Peyer's patch (tissue), 4 donors: ENCODE data around the gene METTL14. TPM values are rescaled to one million over a fixed set of nuclear protein-coding genes. Genes with fewer than 3 reads are reported as not detected.
A peak's percentile ranks its signal among the peaks of the same experiment; 100 is the strongest.

ENCODE experiments used
- DNase-seq, 3 donors: peaks; one replicate each; pipeline ENCODE4 v3.0.0-alpha.2; 2017 to 2019
- H3K27ac ChIP-seq, 4 donors: fragments of 200-600 bp; sonication (generic); one replicate each; pipeline ENCODE4 v1.5.1; 2016 to 2019
- H3K27me3 ChIP-seq, 2 donors: fragments of 200-600 bp; sonication (generic); one replicate each; pipeline ENCODE4 v1.5.1; 2019
- H3K36me3 ChIP-seq, 3 donors: fragments of 200-600 bp; sonication (generic); one replicate each; pipeline ENCODE4 v1.5.1; 2016 to 2019
- H3K4me1 ChIP-seq, 4 donors: fragments of 200-600 bp; sonication (generic); one replicate each; pipeline ENCODE4 v1.5.1; 2016 to 2019
- H3K4me3 ChIP-seq, 4 donors: fragments of 200-600 bp; sonication (generic); 1 replicate in 3 of 4; 2 replicates in 1 of 4; pipeline ENCODE4 v1.5.1; 2016 to 2019; ENCODE audit warnings: mild to moderate bottlenecking in 1 of 4
- H3K9me3 ChIP-seq, 4 donors: fragments of 200-600 bp; sonication (generic); one replicate each; pipeline ENCODE4 v1.5.1; 2016 to 2019; ENCODE audit warnings: mild to moderate bottlenecking in 1 of 4
- POLR2A ChIP-seq, 2 donors: fragments of 450-650 bp; IDR thresholded peaks; one replicate each; pipeline ENCODE4 v1.5.1; 2017; ENCODE audit warnings: antibody characterized with exemption in 2 of 2, mild to moderate bottlenecking in 2 of 2, moderate library complexity in 2 of 2
- total RNA-seq, 4 donors: library from RNA; depleted of rRNA; stranded (reverse); fragments of >200 nt; gene quantifications; one replicate each; pipeline ENCODE4 v1.1.0, GENCODE V29; 2016
- TF ChIP-seq, protein P1 (sequence below), 6 experiments: fragments of 450-650 bp in 4 of 6; fragments of 200-600 bp in 2 of 6; sonication (generic) in 1 of 6; IDR thresholded peaks; one replicate each; pipeline ENCODE4 v1.5.1; 2017 to 2019; ENCODE audit warnings: antibody characterized with exemption in 6 of 6, mild to moderate bottlenecking in 3 of 6, moderate library complexity in 1 of 6

METTL14 gene
- total RNA-seq, 4 donors from 2014 or later: 9.9 to 40.5 (median 36.8) TPM

DNA sequence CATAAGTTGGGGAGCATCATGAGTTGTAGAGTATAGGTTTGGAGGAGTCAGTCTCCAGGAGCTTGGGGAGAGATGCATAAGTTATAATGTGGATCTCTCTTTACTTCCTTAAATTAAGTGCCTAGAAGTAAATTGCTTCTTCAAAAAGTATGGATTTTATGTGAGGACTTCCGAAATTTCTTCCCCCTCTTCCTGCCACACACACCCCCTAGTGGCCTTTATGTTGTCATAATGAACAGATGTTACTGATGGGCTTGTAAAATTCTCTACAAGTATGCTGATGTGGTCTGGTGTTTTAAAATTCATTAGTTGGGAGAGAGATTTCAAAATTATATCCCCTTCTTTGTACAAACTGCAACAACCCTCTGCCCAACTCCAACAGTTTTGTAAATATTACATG lies 2.3 kb upstream of the METTL14 start:
- no peaks in the 10 kb centered on the region for H3K27me3 ChIP-seq
- no peak overlapping the region for H3K4me3 ChIP-seq
- TF ChIP-seq, protein P1, sequence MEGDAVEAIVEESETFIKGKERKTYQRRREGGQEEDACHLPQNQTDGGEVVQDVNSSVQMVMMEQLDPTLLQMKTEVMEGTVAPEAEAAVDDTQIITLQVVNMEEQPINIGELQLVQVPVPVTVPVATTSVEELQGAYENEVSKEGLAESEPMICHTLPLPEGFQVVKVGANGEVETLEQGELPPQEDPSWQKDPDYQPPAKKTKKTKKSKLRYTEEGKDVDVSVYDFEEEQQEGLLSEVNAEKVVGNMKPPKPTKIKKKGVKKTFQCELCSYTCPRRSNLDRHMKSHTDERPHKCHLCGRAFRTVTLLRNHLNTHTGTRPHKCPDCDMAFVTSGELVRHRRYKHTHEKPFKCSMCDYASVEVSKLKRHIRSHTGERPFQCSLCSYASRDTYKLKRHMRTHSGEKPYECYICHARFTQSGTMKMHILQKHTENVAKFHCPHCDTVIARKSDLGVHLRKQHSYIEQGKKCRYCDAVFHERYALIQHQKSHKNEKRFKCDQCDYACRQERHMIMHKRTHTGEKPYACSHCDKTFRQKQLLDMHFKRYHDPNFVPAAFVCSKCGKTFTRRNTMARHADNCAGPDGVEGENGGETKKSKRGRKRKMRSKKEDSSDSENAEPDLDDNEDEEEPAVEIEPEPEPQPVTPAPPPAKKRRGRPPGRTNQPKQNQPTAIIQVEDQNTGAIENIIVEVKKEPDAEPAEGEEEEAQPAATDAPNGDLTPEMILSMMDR (IDR thresholded peaks at IDR 0.05): peak in 3 of 6 experiments; percentile 21 to 29 (median 22)
- no peak for TF ChIP-seq POLR2A (IDR thresholded peaks at IDR 0.05)
- H3K36me3 ChIP-seq: peaks cover 0 to under 1% (median 0%) of the 10 kb centered on the region in 3 donors
- peaks cover 0 to 13% (median 9%) of the 10 kb centered on the region in 4 donors for H3K4me1 ChIP-seq
- no peak overlapping the region for H3K27ac ChIP-seq
- no peak for DNase-seq
- no peaks in the 10 kb centered on the region for H3K9me3 ChIP-seq

DNA sequence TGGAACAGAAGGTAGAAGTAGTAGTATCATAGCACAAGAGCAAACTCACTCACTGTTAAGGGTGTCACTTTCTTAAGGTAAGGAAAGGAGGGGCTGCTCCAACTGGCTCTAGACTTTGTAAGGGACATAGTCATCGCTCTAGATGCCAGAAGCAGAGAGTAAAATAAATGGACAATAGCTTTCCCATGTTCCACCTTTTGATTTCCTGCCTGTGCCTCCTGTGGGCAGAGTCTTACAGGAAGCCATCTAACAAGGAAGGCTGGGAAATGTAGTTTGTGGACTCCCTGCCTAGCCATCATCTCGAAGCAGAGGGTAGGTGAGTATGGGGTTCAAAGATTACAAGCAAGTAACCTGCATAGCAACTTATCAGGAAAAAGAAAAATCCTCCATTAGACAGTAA lies 1.7 kb upstream of the METTL14 start:
- Histone ChIP-seq H3K27me3 (no peaks in the 10 kb centered on the region), H3K27ac (no peak overlapping the region), H3K9me3 (no peaks in the 10 kb centered on the region), H3K36me3 (peaks cover 0 to 7% (median 0%) of the 10 kb centered on the region in 3 donors), H3K4me3 (no peak overlapping the region), H3K4me1 (peaks cover 0 to 13% (median 9%) of the 10 kb centered on the region in 4 donors)
- DNase-seq: no peak
- TF ChIP-seq, protein P1 (IDR thresholded peaks at IDR 0.05): no peak
- no peak for TF ChIP-seq POLR2A (IDR thresholded peaks at IDR 0.05)

DNA sequence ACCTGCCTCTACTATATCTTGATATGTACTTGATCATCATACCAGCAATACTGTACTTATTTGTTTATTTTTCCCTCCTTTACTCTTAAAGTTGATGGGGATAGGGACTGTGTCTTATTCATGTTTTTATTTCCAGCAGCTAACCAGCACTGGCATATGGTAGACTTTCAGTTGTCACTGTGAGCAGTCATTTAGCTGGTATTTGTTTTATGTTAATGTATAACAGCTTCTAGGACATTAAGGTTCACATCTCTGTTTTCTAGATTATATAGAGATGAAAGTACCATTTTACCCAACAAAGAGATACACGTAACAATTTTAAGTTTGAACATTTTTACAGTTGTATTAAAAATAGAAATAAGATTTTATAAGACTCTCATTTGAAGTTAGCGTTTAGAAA lies 17.9 kb downstream of the METTL14 start:
- Histone ChIP-seq H3K9me3 (no peaks in the 10 kb centered on the region), H3K27me3 (no peaks in the 10 kb centered on the region), H3K27ac (no peak overlapping the region), H3K4me1 (no peaks in the 10 kb centered on the region), H3K36me3 (peaks cover 0 to 73% (median 2%) of the 10 kb centered on the region in 3 donors), H3K4me3 (no peak overlapping the region)
- no peak for DNase-seq
- TF ChIP-seq POLR2A (IDR thresholded peaks at IDR 0.05): no peak
- TF ChIP-seq, protein P1 (IDR thresholded peaks at IDR 0.05): no peak

DNA sequence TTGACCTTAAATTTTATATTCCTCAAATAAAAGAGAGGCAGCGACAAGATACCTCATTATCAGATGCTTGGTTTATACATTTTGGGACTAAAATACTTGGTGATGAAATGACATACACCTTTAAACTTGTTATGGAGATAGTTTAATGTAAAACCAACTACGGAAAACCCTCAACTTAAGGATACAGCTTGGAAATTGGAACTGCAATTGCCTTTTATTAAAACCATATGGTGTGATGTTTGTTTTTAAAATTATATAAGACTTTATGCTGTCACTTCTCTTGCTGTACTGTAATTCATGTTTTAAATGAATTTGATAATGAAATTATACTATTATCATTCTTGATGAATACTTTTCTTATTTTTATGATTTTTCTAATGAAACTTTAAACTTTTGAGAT lies 25.9 kb downstream of the METTL14 start:
- Histone ChIP-seq H3K27ac (no peak overlapping the region), H3K4me1 (no peaks in the 10 kb centered on the region), H3K4me3 (no peak overlapping the region), H3K9me3 (no peaks in the 10 kb centered on the region), H3K27me3 (no peaks in the 10 kb centered on the region), H3K36me3 (peaks cover 0 to 44% (median 0%) of the 10 kb centered on the region in 3 donors)
- no peak for TF ChIP-seq POLR2A (IDR thresholded peaks at IDR 0.05)
- TF ChIP-seq, protein P1 (IDR thresholded peaks at IDR 0.05): no peak
- DNase-seq: no peak

DNA sequence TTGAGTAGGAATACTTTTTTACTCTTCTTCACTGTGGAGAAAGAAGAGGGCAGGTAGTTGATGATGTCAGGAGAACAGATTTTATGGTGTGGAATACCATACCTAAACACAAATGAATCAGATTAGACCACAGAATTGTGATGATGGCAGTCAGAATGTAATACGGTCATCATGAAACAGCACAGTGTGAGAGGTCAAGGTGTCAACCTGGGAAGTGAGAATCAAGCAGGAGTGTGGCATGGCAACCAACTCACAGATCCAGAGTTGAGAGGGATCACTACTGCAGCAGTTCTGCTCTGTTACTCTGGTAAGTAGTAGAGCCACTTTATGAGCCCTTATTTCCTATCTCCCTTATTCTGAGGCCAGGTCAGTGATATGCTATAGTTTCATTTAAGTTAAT lies 27.7 kb downstream of the METTL14 start:
- Histone ChIP-seq H3K27ac (no peak overlapping the region), H3K27me3 (no peaks in the 10 kb centered on the region), H3K36me3 (peaks cover 0 to 26% (median 0%) of the 10 kb centered on the region in 3 donors), H3K4me3 (no peak overlapping the region), H3K4me1 (no peaks in the 10 kb centered on the region), H3K9me3 (no peaks in the 10 kb centered on the region)
- no peak for TF ChIP-seq POLR2A (IDR thresholded peaks at IDR 0.05)
- TF ChIP-seq, protein P1 (IDR thresholded peaks at IDR 0.05): no peak
- no peak for DNase-seq

DNA sequence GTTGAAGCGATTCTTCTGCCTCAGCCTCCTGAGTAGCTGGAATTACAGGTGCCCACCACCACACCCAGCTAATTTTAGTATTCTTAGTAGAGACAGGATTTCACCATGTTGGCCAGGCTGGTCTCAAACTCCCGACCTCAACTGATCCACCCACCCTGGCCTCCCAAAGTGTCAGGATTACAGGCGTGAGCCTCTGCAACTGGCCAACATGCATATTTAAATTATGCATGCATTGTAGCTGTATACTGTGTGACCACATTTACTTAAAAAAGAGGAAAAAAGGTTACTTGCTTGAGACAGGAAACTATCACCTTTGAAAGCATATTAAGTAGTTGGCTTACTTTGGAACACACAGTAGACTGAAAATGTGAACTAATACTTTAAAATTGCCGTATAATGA lies 29.5 kb downstream of the METTL14 start:
- Histone ChIP-seq H3K27me3 (no peaks in the 10 kb centered on the region), H3K4me1 (no peaks in the 10 kb centered on the region), H3K36me3 (peaks cover 0 to 10% (median 0%) of the 10 kb centered on the region in 3 donors), H3K9me3 (no peaks in the 10 kb centered on the region), H3K4me3 (no peak overlapping the region), H3K27ac (no peak overlapping the region)
- DNase-seq: no peak
- TF ChIP-seq POLR2A (IDR thresholded peaks at IDR 0.05): no peak
- TF ChIP-seq, protein P1 (IDR thresholded peaks at IDR 0.05): no peak
